ENCODE data around the gene CFAP74.

Gene CFAP74

DNA sequence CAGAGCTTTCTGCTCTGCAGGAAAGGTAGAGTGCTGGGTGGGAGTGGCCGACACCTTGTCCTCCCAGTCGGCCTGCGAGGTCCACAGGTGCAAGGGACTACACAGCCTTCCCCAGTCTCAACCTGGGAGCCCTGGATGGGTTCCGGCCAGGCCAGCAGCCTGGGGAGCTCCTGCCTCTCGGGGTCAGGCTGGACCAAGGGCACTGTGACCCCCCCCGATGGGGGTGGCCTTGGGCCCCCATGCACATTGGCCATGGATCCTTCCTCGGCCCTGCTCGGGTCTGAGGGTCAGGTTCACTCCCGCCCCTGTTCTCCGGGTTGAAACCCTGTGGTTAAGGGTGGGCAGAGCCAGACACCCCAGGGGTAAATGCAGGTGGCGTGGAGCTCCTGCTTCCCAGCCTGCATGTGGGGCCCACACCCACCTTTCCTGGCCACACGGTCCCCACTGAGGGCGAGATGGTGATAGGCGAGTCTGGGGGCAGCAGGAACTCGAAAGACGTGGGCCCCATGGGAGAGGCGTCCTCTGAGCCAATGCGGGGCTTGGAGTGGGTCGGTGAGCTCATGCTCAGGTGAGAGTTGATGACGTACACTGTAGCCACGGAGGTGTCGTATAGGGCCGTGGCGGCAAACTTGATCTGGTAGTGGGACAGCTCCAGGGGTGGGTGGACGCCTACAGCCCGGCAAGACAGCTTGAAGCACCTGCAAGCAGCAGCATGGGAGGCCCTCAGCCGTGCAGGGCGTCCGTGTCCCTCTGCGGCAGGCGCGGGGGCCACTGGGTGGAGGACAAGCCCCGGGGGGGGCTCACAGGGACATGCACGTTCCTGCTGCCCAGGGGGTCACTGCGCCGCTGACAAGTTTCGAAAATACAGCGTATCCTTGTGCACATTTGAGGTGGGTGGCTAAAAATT lies 73.7 kb downstream of the CFAP74 start:
- DNase-seq (ENCODE audit: low read depth in 2 of 2) = no peak

DNA sequence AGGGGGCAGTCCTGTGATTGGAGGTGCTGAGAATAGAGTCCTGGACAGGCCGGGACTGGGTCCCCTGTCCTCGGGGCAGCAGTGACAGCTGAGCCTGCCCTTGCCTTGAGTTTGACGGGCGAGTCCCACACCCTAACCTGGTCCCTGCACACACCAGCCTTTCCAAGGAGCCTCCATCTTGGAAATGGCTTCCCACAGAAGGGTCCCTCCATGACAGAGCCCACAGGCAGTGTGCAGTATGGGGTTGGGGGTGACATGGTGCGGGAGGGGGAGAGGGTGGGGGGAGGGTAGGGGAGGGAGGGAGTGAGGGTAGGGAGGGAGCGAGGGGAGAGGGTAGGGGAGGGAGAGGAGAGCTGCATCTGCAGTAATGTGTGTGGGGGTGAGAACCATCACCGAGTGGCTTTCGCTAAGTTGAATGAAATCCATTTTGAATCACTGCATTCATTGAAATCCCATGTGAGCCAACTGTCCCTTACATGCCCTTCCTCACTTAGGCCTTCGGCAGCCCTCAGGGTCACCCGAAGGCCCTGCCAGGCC lies 74.4 kb downstream of the CFAP74 start:
- no peak for DNase-seq (ENCODE audit: low read depth in 2 of 2)

DNA sequence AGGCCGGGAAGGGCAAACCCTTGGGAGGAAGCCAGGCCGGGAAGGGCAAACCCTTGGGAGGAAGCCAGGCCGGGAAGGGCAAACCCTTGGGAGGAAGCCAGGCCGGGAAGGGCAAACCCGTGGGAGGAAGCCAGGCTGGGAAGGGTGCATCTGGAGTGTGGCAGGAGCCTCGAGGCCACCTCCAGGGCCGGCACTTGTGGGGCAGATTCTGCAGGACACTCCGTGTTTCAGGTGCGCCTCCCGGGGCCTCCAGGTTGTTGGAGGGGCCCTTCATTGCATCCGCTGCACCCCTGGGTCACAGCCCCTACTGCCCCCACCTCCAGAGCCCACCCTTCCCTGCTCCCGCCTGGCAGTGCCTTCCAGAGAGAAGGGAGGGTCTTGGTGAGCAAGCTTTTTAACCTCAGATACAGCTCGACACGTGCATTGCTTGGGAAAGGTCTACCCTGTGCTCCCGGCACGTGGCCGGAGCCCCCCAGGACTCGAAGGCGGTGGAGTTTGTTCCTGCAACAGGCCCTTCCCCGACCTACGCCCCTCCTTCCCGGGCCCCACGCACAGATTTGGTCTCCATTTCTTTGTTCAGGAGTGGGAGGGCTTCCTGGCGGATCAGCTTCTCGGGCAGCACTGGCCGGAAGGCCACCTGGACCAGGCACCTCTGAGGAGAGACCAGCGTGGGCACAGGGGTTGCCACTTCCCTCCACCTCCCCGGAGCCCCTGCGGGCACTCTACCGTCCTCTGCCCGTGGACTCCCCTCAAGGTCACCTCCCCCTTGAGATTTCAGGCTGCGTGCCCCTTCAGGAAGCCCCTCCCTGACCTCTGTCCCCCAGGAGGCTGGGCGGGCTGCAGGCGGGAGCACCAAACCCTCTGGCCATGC lies 75.1 kb downstream of the CFAP74 start:
- no peak for DNase-seq (ENCODE audit: low read depth in 2 of 2)

DNA sequence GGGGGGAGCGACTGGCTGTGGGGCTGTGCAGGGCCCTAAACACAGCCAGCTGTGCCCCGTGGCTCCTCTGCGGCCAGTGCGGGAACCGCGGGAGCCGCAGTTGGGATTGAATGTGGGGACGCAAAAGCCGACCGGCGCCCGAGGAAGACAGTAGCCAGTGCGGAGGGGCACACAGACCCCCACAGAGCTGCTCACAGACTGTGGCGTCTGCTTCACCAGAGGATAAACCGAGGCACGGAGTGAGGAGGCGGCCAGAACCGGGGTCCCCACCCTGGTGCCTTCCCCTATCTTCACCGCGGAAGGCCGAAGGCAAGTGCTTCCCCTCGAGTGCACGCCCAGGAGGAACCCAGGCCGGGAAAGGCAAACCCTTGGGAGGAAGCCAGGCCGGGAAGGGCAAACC lies 75.8 kb downstream of the CFAP74 start:
- DNase-seq (ENCODE audit: low read depth in 2 of 2) = no peak

DNA sequence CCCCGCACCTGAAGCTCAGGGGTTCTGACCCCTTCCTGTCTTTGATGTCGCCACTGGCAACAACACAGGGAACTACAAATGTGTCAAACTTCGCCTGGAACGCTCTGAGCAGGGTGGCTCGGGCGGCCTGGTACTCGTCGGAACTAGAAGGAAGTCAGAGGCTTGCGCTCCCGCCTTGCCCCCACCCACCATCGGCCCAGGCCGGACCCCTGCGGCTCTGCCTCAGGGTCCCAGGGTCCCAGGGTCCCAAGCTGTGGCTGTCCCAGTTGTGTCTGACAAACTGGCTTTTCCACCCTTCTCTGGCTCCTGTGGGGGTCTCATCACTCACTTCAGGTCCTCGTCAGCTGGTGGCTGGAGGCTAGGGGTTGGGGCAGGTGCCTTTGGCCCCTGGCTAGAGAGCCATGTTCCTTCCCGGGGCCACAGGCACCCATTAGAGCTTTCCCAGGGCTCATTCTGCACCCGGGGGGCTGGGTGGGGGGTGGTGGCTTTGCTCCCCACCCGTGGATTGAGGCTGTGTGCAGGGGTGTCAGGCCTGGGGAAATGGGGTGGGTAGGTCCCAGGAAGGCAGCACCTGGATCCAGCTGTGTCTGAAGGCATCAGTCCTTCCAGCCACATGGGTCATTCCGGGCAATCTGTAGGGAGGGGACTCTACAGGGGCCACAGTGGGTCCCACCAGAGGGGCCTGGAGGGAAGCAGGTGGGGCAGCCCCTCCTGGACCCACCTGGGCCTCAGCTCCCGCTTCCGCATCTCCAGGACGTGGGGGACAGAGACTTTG lies 76.5 kb downstream of the CFAP74 start:
- DNase-seq (ENCODE audit: low read depth in 2 of 2) = no peak

DNA sequence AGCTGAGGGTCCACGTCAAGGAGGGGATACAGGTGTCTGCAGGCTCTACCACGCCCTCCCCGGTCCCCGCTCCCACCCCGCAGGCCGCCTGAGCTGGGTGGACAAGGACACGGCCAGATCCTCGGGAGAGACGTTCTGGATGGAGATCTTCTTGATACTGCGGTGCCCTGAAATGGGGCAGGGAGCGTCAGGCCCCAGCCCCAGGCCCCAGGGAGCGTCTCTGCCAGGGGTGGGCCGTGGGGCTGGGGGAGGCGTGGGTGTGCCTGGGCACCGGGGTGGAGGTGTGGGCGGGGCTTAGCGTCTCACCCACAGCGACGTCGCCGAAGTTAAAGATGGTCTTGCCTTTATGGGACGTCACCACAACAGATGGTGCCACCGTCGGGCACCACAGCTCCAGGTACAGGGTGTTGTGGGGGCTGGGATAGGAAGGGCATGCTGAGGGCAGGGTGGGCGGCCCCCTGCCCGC lies 77.2 kb downstream of the CFAP74 start:
- no peak for DNase-seq (ENCODE audit: low read depth in 2 of 2)

DNA sequence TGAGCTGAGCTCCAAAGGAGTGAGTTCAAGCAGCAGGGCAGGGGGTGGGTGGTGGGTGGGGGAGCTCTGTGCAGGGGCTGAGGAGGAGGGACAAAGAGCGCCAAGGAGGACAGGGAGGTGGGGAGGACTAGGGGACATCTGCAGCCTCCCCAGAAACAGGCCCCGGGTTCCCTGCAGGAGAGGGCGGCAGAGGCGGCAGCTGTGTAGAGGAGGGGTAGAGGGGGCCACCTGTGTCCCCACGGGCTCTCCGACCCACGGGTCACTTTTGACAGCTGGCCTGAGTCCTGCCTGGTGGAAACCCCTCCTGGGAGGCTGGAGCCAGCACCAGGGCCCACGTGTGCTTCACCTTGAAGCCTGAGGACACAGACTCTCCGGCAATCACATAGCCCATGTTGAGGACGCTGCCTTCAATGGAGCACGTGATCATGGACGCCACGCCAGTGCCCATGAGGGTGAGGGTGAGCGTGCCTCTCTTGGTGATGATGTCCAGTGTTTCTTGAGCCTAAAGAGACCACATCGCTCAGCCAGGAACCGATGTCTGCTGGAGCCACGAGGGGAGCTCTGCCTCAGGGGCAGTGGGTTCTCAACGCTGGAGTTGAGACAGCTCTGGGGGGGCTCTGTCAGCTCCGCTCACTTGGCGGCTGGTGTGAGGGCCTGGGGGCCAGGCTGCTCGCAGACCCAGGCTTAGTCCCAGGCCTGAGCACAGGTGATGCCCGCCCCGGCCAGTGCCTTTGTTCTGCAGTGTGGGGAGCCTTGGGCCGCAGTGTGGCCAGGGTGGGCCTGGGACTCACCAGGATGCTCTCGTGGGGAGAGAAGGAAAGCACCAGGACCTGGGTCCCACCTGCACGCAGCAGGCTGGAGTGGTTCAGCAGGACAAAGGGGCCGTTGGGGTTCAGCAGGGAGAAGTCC lies 77.9 kb downstream of the CFAP74 start:
- DNase-seq (ENCODE audit: low read depth in 2 of 2) = no peak

DNA sequence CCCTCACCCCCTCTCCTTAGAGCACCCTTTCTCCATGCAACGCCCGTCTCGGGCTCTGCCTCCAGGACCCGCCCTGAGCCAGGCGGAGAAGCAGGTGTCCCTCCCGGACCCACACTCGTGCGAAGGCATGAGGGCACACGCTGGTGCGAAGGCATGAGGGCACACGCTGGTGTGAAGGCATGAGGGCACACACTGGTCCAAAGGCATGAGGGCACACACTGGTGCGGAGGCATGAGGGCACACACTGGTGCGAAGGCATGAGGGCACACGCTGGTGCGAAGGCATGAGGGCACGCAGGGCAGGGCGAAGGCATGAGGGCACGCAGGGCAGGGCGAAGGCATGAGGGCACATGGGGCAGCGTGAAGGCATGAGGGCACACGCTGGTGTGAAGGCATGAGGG lies 78.7 kb downstream of the CFAP74 start:
- no peak for DNase-seq (ENCODE audit: low read depth in 2 of 2)

DNA sequence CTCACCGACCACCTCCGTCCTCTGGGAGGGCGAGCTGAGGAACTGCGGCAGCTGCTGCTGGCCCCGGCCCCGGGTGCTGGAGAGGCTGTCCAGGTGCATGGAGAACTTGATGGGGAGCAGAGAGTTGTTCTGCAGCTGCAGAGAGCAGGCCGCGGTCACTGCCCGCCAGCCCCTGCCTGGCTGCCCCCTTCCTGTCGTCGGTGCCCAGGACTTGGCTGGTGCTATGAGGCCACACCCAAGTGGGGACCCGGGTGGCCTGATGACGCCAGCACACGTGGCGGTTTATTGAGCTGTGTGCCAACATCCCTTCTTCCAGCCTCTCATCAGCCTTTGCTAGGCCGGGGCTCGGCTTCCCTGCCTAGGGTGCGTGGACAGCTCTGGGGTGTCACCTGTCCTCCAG lies 79.2 kb downstream of the CFAP74 start:
- DNase-seq (ENCODE audit: low read depth in 2 of 2) = no peak

DNA sequence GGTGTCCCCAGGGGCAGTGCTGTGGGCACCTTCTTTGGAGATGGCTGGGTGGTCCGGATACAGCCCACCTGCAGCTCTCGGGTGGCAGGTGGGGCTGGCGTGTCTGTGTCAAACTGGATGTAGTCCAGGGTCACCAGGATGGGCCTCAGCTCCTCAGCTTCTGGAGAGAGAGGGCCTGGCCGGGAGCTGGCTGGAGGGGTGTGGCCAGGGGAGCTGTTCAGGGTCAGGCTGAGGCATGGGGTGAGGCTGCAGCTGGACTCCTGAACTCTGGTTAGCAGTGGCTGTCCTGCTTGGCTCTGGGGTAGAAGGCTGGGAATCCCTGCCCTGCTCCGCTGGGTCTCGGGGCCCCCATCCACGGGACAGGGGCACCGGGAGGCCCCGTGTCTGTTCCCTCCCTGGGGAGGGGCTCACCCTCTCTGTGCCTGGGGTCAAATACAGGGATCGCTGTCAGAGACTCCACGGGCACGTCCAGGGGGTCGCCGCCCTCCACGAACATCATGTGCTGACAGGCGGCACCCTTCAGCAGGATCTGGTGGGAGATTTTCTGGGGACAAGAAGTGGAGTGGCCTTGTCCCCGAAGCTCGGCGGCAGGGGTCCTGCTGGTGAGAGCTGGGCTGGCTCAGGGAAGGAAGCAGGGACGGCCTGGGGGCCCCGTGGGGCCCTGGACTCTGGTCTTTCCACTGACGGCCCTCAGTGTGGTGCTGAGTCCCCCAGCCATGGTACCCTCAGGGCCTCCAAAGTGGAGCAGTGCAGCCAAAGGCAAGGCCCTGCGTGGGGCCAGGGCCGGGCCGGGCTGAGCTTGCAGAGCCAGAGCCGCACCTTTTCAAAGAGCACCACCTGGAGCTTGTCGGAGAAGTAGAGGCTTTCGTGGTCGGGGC lies 80.4 kb downstream of the CFAP74 start:
- no peak for DNase-seq (ENCODE audit: low read depth in 2 of 2)

DNA sequence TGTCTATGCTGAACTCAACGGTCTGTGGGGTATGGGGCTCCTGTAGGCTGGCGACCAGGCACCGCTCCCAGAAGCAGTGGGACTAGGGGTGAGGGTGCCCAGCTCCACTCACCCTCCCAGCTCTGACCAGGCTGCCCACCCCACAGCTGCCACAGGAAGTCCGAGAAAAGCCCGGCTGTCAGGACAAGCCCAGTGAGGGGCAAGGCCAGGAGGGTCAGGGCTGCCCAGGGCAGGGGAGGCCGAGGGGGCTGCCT lies 81.0 kb downstream of the CFAP74 start:
- DNase-seq (ENCODE audit: low read depth in 2 of 2) = no peak

DNA sequence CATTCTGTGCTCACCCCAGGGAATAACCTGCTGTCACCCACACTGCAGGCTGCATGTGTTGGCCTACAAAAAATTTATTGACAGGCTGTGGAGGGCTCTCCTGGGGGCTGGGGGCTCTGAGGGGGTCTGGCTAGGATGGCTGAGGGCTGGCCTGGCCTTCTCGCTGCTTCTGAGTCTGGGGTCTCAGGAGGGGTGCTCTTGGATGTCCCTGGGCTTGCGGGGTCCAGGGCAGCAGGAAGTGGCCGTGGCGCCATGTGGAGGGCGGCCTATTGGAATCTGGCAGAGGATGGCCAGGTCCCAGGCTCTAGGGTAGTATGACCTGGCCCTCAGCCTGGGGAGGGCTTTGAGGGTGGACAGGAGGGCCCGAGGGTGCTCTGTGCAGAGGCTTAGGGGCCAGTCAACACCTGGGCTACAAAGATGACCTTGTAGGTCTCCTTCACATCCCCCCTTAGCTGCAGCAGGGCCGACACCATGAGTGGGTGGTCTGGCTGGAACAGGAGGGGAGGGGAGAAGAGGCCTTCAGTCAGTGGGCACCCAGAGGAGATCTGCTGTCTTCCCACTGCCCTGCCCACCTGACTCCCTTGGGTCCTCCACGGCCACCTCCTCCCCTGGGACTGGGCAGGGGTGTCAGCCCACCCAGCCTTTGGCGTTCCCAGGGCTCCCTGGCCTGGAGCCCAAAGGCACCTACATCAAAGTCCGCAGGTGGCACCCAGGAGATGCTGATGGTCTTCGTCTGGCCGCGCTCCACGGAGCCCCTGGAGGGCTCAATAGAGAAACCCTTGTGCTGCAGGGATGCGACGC lies 81.5 kb downstream of the CFAP74 start:
- no peak for DNase-seq (ENCODE audit: low read depth in 2 of 2)

DNA sequence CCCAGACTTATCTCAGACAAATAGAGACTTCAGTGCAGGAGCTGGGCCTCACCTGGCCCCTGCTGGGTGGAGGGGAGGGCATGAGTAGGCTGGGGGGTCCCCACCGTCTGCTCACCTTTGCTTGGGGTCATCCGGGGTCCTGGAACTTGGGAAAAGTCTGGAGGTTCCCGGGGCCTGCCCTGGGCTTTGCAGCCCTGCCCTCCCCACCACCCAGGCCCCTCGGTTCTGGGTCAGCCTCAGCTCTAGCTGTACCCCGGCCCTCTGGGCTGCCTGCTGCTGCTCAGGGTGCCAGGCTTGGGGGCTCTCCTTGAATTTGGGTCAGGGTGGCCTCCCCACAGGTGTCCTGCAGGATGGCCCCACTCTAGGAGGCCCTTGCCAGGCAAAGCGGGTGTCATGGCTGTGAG lies 82.1 kb downstream of the CFAP74 start:
- no peak for DNase-seq (ENCODE audit: low read depth in 2 of 2)

DNA sequence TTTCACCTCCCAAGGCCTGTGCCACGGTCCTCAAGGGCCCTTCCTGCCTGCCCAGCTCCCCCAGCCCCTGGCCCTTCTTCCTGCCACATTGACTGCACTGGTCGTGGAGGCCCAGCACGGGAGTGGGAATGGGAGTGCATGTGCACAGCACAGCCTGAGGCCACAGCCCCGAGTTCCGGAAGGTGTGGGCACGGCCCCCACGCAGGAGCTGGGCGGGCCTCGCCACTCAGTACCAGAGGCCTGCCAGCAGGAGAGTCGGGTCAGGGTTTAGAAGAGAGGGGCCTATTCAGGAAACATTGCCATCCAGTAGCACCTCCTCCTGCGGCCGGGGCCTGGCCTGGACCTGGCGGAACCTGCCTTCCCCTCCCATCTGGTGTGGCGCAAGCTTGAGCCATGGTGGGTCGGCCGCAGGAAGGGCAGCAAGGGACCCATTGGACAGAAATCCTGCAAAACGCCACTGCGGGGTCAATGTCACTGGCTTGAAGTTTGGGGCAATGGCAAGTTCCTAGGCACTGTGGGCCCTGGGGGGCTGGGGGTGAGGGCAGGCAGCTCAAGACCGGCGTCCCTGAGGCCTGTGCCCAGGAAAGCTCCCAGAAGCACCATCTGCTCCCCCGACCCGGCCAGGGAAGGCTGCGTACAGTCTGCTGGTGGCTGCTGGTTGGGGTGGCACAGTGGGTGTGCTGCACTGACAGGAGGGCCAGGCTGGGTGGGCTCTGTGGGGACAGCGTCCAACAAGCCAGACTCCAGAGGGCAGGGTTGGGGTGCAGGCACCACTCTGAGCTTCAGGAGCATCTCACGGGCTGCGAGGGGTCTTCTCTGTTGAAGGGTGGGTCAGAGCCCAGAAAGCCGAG lies 82.8 kb downstream of the CFAP74 start:
- no peak for DNase-seq (ENCODE audit: low read depth in 2 of 2)

DNA sequence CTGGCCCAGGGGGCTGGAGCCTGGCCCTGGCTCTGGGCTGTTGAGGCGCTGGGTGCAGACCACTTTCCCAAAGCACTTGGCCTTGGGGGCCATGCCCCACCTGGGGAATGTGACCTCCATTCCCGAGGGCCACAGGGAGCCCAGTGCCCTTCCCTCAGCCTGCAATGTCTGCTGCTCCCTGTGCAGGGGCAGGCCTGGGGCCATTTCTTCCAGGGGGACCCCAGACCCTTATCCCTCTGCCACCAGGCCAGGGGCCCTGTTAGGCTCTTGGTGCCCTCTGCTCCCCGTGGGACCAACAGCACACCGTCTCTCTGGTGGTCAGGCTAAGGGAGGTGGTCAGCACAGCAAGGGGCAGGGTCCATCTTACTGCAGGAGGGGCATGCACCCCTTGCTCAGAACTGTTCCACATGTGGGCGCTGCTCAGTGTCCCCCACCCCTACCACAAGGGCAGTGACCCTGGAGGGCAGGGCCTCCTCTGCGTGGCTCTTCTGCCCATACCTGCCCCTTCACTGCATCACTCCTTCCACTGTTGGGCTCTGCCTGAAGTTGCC lies 83.5 kb downstream of the CFAP74 start:
- no peak for DNase-seq (ENCODE audit: low read depth in 2 of 2)

DNA sequence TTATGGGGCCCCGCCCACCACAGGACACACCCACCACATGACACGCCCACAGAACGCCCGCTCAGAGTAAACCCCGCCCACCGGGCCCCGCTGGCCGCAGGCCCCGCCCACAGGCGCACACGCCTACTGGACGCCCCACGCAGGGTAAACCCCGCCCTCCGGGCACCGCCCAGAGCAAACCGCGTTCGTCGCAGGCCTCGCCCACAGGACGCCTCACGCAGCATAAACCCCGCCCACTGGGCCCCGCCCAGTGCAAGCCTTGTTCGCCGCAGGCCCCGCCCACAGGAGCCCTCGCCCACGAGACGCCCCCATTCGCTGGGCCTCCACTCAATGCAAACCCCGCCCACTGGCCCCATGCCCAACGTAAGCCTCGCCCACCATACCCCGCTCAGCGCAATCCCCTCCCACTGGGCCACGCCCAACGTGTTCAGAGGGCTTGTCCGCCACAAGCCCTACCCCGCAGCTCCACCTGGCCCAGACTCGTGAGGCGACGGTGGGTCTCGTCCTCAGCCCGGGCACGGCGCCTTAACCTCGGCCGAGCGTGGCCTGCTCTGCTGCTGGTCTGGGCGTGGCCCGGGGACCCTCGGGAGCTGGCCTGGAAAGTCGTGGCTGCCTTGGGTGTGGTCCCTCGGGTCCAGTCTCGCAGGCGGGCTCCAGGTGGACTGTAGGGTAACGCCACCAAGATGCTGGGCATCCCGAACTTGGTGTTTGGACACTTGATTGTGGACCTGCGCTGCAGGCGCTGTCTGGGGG lies 84.1 kb downstream of the CFAP74 start:
- peak; percentile 98 for DNase-seq (ENCODE audit: low read depth in 2 of 2)

DNA sequence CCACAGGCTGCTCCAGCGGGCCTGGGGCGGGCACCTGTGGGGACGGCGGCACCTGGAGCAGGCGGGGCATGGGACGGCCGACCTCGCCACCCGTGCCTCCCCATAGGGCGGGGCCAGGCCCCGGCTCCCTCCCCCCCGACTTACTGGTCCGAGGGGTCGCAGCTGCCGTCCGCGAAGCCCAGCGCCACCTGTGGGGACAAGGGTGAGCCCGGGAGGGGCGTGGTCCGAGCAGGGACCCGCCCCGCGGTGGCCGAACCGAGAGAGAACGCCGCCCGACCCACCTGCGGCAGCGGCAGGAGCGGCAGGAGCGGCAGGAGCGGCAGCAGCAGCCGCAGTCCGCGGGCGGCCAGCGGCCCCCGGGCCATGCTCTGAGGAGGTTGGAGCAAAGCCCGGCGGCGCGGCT lies 84.7 kb downstream of the CFAP74 start, which contains the start of gene TMEM52:
Gene TMEM52, minus strand, starts transcription at position 379 of the 403 bp plus-strand sequence. Its CDS starts 14 bp downstream, at position 365.
- no peak for DNase-seq (ENCODE audit: low read depth in 2 of 2)
